Type B pancreatic cell (in vitro differentiated cells): ENCODE data around the gene ACKR2. TPM values are rescaled to one million over a fixed set of nuclear protein-coding genes. Genes with fewer than 3 reads are reported as not detected.

Experiments
- DNase-seq: peaks from one replicate; pipeline ENCODE4 v3.0.0; 2021; ENCODE audit warnings: mixed read lengths; ENCODE audit not compliant: unreplicated experiment; ENCODE audit errors: extremely low spot score
- H3K27ac Mint-ChIP-seq: 2 replicates; pipeline ENCODE4 v1.8.0; 2021; ENCODE audit warnings: mild to moderate bottlenecking, mixed read lengths
- H3K27me3 Mint-ChIP-seq: 2 replicates; pipeline ENCODE4 v1.8.0; 2021; ENCODE audit warnings: mixed read lengths
- H3K36me3 Mint-ChIP-seq: 2 replicates; pipeline ENCODE4 v1.8.0; 2021; ENCODE audit warnings: mixed read lengths
- H3K4me1 Mint-ChIP-seq: one replicate; pipeline ENCODE4 v1.8.0; 2021; ENCODE audit warnings: mixed read lengths; ENCODE audit not compliant: unreplicated experiment
- H3K4me3 Mint-ChIP-seq: 2 replicates; pipeline ENCODE4 v1.8.0; 2021; ENCODE audit warnings: mild to moderate bottlenecking, mixed read lengths
- H3K9me3 Mint-ChIP-seq: 2 replicates; pipeline ENCODE4 v1.8.0; 2021; ENCODE audit warnings: mixed read lengths
- CTCF ChIP-seq: fragments of 200-600 bp; sonication (generic); conservative IDR thresholded peaks from 2 replicates; pipeline ENCODE4 v1.5.0; 2021; ENCODE audit warnings: antibody characterized with exemption, mild to moderate bottlenecking
- total RNA-seq: library from RNA; stranded (reverse); gene quantifications from 2 replicates; pipeline ENCODE4 v1.2.1, GENCODE V29; 2021; ENCODE audit warnings: low replicate concordance

Gene ACKR2
- total RNA-seq, 1 donor from 2014 or later: 3.5 TPM

DNA sequence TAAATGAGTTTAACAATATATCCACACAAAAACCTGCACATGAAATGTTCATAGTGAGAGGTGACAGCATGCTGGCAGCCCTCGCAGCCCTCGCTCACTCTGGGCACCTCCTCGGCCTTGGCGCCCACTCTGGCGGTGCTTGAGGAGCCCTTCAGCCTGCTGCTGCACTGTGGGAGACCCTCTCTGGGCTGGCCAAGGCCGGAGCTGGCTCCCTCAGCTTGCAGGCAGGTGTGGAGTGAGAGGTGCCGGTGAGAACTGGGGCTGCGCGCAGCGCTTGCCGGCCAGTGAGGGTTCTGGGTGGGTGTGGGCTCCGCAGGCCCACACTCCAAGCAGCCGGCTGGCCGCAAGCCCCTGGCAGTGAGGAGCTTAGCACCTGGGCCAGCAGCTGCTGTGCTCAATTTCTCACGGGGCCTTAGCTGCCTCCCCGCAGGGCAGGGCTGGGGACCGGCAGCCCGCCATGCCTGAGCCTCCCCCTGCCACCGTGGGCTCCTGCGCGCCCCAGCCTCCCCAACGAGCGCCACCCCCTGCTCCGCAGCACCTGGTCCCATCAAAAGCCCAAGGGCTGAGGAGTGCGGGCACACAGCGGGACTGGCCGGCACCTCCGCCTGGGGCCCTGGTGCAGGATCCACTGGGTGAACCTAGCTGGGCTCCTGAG is 39.6 kb upstream of the ACKR2 start:
- TF ChIP-seq CTCF: no peak
- no peak for DNase-seq
- Mint-ChIP-seq H3K9me3 (peaks cover 7% of the 10 kb centered on the region), H3K27me3 (peaks cover 13% of the 10 kb centered on the region), H3K4me1 (peaks cover 8% of the 10 kb centered on the region), H3K4me3 (no peak overlapping the region), H3K36me3 (peaks cover 6% of the 10 kb centered on the region), H3K27ac (no peak overlapping the region)

DNA sequence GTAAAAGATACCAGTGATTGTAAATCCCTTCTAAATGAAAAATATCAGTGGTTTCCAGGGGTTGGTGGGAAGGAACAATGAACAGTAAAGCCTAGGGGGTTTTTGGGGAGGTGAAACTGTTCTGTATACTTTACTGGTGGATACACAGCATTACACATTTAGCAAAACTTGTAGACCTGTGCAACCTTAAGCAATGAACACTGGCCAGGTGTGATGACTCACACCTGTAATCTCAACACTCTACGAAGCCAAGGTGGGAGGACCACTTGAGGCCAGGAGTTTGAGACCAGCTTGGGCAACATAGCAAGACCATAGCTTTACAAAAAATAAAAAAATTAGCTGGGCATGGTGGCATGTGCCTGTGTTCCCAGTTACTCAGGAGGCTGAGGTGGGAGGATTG is 38.0 kb upstream of the ACKR2 start:
- Mint-ChIP-seq H3K27ac (no peak overlapping the region), H3K9me3 (peaks cover 7% of the 10 kb centered on the region), H3K36me3 (peaks cover 6% of the 10 kb centered on the region), H3K4me3 (peak overlapping the region; percentile 61), H3K4me1 (peaks cover 8% of the 10 kb centered on the region), H3K27me3 (peaks cover 13% of the 10 kb centered on the region)
- DNase-seq: no peak
- TF ChIP-seq CTCF: no peak

GRCh38 chr3:42772670-42773408 is 36.4 kb upstream of the ACKR2 start, which contains the start of gene CCDC13:
CCDC13 (minus strand) TSS chr3:42773253; CDS start chr3:42758345, 14,908 bp downstream.
- Mint-ChIP-seq H3K4me1 (peaks cover 8% of the 10 kb centered on the region), H3K36me3 (peaks cover 6% of the 10 kb centered on the region), H3K27ac (peak within 1 kb of the TSS; percentile 75), H3K27me3 (peaks cover 13% of the 10 kb centered on the region), H3K9me3 (peaks cover 7% of the 10 kb centered on the region), H3K4me3 (peak within 1 kb of the TSS; percentile 87)
- peak; percentile 88 for DNase-seq
- no peak for TF ChIP-seq CTCF

GRCh38 chr3:42773409-42773751 is 35.9 kb upstream of the ACKR2 start:
- H3K4me3 Mint-ChIP-seq: peak overlapping the region; percentile 87

GRCh38 chr3:42778644-42779043 is 30.6 kb upstream of the ACKR2 start:
- Mint-ChIP-seq H3K27ac (no peak overlapping the region), H3K4me3 (no peak overlapping the region), H3K36me3 (peaks cover 17% of the 10 kb centered on the region), H3K4me1 (peaks cover 7% of the 10 kb centered on the region), H3K9me3 (no peaks in the 10 kb centered on the region), H3K27me3 (no peaks in the 10 kb centered on the region)
- no peak for DNase-seq
- TF ChIP-seq CTCF: no peak

More at GRCh38 chr3:42773409-42773751, 35.9 kb upstream of the ACKR2 start:
- Mint-ChIP-seq H3K27me3 (peaks cover 13% of the 10 kb centered on the region), H3K4me1 (peaks cover 8% of the 10 kb centered on the region), H3K27ac (peak overlapping the region; percentile 75), H3K9me3 (peaks cover 7% of the 10 kb centered on the region), H3K36me3 (peaks cover 6% of the 10 kb centered on the region)
- no peak for TF ChIP-seq CTCF
- DNase-seq: no peak
